ENCODE results near the gene DOCK3.
"Not testable (repeated sequence)": the region's sequence is repeated elsewhere in the genome, so short reads cannot be mapped to it uniquely, and the experiment has no call there.

DOCK3 gene

DNA sequence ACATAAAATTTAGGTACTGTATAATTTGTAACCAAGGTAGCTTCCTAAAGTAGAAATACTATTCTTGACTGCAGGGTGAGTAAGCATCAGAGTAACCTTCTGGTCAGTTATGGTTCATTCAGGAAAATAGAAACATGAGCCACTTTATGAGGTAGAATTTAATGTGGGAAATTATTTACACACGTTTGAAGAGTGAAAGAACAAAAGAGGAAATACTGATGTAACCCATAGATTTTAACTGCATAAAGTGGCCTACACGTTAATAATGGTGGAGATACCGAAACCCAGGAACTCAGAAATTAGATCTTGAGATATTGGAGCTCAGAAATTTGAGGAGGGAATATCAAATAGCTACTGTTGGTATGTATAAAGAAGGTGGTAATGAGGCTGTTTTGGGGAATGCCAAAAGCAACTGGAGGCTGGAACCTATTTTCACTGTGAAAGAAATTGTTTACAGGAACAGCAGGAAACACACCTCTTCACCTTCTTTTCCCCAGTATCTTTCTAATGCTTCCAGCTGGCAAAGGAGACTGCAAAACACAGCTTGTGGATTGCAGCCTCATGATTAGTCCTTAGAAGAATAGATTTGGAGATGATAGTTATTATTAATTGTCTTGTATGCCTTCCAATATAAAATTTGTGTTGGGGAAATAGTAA lies 216.1 kb downstream of the DOCK3 start:
- no peak for DNase-seq

- not testable (repeated sequence) for DNase-seq
Measured at GRCh38 chr3:50901097-50901496, 226.4 kb downstream of the DOCK3 start.

- no peak for DNase-seq
Measured at GRCh38 chr3:50912746-50913145, 238.0 kb downstream of the DOCK3 start.

DNA sequence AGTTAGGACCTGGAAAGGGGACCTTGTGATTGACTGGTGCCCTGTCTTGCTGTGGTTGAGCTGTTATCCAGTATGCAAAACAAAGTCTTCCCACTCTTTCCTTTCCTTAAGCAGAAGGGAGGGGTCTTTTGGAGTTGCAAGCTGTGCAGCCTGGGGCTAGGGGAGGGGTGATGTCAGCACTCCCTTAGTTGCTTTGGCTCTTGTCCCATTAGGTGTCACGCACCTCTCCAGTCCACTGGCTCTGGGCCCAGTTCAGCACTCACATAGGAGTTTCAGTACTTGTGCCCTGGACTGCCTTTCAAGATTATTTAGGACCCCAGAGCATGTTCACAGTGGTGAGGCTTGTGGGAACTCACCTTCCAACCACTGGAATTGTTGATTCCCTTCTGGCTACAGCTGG lies 238.5 kb downstream of the DOCK3 start:
- DNase-seq = no peak

DNA sequence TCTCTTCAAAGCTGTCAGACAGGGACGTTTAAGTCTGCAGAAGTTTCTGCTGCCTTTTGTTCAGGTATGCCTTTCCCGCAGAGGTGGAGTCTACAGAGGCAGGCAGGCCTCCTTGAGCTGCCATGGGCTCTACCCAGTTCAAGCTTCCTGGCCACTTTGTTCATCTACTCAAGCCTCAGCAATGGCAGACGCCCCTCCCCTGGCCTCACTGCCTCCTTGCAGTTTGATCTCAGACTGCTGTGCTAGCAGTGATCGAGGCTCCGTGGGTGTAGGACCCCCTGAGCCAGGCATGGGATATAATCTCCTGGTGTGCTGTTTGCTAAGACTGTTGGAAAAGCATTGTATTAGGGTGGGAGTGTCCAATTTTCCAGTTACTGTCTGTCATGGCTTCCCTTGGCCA lies 247.3 kb downstream of the DOCK3 start:
- DNase-seq = not testable (repeated sequence)

DNA sequence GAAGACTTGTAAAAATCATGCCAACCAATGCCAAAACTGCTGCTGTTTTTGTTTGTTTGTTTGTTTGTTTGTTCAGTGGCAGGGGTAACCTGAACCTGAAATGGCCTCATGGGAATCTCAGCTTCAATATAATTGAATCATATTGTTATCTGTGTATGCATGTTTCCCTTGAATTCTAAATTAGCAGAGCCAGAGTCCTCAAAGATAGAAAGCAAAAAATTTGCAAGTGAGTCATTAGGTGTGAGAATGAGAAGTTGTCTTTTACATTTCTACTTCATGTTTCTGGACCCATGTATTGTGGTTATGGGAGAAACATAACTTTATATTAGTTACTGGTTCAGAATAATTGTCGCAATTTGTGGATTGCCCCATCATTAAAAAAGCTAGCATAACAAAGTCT lies 249.2 kb downstream of the DOCK3 start:
- DNase-seq = no peak

- DNase-seq = no peak
Measured at GRCh38 chr3:50924638-50925037, 249.9 kb downstream of the DOCK3 start.

DNA sequence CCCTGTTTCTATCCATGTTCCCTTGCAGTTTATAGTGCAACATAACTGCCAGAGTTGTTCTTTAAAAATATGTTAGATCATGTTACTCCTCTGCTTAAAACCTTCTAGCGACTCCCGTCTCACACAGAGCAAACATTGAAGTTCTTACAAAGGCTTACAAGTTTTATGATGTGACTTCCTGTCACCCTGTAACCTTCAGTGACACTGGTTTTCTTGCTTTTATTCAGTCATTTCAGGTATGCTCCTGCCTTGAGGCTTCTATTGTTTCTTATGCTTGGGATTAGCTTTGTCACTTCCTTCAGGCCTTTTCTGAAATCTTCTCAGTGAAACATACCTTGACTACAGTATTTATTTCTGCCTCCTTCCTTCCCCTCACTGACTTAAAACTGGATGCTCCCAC lies 252.1 kb downstream of the DOCK3 start:
- DNase-seq = no peak

DNA sequence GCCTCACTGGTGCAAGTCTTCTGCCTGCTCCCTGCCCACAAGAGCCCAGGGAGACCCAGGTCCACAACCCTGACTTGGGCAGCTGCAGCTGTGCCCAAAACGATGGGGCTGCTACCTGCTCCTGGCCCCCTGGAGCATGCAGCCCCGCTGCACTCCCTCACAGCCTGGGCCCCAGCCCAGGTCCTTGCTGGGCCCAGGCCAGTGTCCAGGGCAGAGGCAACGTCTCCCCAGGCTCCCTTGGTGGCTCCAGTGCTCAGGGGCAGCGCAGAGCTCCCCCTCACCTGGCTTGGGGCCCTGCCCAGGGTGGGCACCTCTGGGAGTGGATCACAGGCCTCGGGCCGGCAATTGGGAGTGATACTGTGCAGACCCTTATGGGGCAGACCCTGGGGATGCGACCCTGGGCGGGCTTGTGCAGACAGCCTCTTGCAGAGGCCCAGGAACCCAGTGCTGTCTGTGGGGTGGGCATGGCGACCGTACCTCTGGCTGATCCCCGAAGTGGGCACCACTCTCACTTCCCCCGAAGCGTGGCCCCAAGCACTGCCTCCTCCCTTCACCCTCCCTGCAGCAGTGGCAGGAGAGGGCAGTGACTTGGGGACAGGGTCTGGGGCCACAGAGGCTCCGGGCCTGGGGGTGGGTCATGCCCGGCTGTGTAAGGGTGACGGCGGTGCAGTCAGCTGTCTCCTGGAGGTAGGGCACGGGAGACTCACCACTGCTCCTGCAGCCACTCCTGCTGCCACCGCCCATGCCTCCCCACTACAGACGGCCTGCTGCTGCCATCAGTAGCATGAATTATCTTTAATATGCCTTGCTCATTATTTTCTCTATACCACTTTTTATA lies 255.9 kb downstream of the DOCK3 start:
- no peak for DNase-seq

DNA sequence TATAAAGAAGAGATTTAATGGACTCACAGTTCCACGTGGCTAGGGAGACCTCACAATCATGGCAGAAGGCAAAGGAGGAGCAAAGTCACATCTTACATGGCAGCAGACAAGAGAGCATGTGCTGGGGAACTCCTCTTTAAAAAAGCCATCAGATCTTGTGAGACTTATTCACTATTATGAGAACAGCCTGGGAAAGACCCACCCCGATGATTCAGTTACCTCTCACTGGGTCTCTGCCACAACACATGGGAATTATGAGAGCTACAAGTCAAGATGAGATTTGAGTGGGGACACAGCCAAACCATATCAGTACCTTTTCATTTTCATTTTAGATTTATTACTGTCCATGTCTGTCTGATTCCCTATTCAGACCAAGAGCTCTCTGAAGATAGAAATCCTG lies 258.2 kb downstream of the DOCK3 start:
- not testable (repeated sequence) for DNase-seq

- no peak for DNase-seq
Measured at GRCh38 chr3:50936389-50936788, 261.7 kb downstream of the DOCK3 start.

- no peak for DNase-seq
Measured at GRCh38 chr3:50947419-50947818, 272.7 kb downstream of the DOCK3 start.

- DNase-seq = no peak
Measured at GRCh38 chr3:50950591-50950990, 275.9 kb downstream of the DOCK3 start.

DNA sequence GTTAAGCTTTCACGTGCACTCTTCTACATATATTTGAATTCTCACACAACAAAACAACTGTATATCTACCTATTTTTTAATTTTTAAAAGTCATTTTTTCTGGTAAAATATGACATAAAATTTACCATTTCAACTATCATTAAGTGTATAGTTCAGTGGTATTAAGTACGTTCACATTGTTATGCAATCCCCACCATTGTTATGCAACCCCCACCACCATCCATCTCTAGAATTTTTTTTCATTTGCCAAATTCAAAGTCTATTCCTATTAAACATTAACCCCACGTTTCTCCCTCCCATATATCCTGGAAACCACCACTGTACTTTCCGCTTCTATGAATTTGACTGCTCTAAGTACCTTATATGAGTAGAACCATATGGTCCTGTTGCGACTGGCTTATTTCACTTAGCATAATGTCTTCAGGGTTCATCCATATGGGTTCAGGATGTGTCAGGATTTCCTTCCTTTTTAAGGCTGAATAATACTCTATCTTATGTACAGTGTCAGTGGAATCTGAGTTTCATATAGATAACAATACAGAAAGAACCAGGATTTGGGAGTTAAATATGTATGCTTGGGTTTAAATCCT lies 279.2 kb downstream of the DOCK3 start:
- DNase-seq = no peak

- no peak for DNase-seq
Measured at GRCh38 chr3:50961386-50961785, 286.7 kb downstream of the DOCK3 start.

GRCh38 chr3:50971487-50971924 lies 296.8 kb downstream of the DOCK3 start:
- DNase-seq = no peak

GRCh38 chr3:50972029-50972428 lies 297.3 kb downstream of the DOCK3 start:
- no peak for DNase-seq

- DNase-seq = not testable (repeated sequence)
Measured at GRCh38 chr3:50978586-50978985, 303.9 kb downstream of the DOCK3 start.

DNA sequence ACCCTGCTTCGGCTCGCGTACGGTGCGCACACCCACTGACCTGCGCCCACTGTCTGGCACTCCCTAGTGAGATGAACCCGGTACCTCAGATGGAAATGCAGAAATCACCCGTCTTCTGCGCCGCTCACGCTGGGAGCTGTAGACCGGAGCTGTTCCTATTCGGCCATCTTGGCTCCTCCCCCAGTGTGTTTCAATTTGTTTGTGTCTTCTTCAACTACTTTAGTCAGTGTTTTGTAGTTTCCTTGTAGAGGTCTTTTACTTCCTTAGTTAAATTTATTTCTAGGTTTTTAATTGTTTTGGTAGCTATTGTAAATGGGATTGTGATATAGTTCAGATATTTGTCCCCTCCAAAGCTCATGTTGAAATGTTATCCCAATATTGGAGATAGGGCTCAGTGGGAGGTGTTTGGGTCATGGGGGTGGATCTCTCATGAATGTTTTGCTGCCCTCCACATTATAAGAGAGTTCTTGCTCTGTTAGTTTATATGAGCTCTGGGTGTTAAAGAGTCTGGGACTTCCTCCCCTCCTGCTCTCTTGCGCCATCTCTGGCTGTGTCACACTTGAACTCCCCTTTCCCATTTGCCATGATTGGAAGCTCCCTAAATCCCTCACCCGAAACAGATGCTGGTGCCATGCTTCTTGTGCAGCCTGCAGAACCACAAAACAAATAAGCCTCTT lies 304.4 kb downstream of the DOCK3 start:
- no peak for DNase-seq

GRCh38 chr3:50982540-50983325 lies 308.0 kb downstream of the DOCK3 start:
- no peak for DNase-seq

DNA sequence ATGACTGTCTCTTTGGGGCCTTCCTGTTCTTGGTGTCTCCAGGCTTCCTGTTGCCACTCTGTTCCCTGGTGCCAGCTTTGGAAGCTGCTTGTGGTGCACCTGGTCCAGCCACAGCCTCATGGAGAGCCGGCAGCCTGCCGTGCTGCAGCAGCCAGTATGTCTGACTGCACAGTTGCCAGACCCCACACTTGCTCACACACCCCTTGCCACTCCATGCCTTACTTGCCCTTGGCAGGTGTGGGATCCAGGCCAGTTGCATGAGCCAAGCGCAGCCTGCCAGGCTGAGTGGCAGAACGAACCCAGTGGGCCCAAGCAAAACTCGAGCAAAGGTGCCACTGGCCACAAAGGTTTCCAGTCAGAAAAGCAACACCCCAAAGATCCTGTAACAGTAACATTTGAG lies 309.2 kb downstream of the DOCK3 start:
- no peak for DNase-seq

GRCh38 chr3:50985893-50986292 lies 311.2 kb downstream of the DOCK3 start:
- DNase-seq = no peak

DNA sequence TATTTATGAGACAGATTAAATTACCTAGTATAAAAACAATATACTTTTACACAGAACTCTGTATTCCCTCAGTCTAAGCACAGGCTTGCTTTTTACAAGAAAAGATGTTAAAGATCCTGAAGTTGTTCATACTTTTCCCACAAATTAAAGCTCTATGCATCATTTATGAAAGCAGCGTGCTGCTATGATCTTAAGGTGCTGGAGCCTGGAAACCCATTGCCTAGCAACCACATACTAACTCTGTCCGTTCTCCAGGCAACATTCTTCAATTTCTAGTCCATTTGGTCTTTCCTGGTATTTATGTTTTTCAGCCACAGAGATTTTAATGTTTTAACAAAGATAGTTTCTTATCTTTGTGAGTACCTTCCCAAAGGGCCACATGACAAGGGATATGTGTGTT lies 312.0 kb downstream of the DOCK3 start:
- no peak for DNase-seq

Measured in femur (tissue), 1 donor.